ENCODE data around the gene ARMC2.

Gene ARMC2

GRCh38 chr6:109014606-109015005 lies 166.4 kb downstream of the ARMC2 start:
- DNase-seq (ENCODE audit: low read depth, low spot score) = no peak
- no peak overlapping the region for H3K4me3 ChIP-seq (ENCODE audit: low read depth, low read length)
- in situ Hi-C loops (cut with HindIII; ENCODE audit: low sequenced_read_pairs) = no loop called here
- no peak for TF ChIP-seq CTCF (IDR thresholded peaks at IDR 0.05; ENCODE audit: low read depth, low read length)

GRCh38 chr6:109015176-109015575 lies 167.0 kb downstream of the ARMC2 start:
- TF ChIP-seq CTCF (IDR thresholded peaks at IDR 0.05; ENCODE audit: low read depth, low read length) = no peak
- no peak for DNase-seq (ENCODE audit: low read depth, low spot score)
- H3K4me3 ChIP-seq (ENCODE audit: low read depth, low read length) = no peak overlapping the region
- in situ Hi-C loops (cut with HindIII; ENCODE audit: low sequenced_read_pairs) = no loop called here

- in situ Hi-C loops (cut with HindIII; ENCODE audit: low sequenced_read_pairs) = no loop called here
- DNase-seq (ENCODE audit: low read depth, low spot score) = no peak
- no peak for TF ChIP-seq CTCF (IDR thresholded peaks at IDR 0.05; ENCODE audit: low read depth, low read length)
- H3K4me3 ChIP-seq (ENCODE audit: low read depth, low read length) = no peak overlapping the region
Measured at GRCh38 chr6:109019911-109020310, 171.7 kb downstream of the ARMC2 start.

- DNase-seq (ENCODE audit: low read depth, low spot score) = no peak
- H3K4me3 ChIP-seq (ENCODE audit: low read depth, low read length) = no peak overlapping the region
- TF ChIP-seq CTCF (IDR thresholded peaks at IDR 0.05; ENCODE audit: low read depth, low read length) = no peak
- in situ Hi-C loops (cut with HindIII; ENCODE audit: low sequenced_read_pairs) = no loop called here
Measured at GRCh38 chr6:109021870-109022269, 173.6 kb downstream of the ARMC2 start.

GRCh38 chr6:109023356-109023925 lies 175.2 kb downstream of the ARMC2 start:
- no peak overlapping the region for H3K4me3 ChIP-seq (ENCODE audit: low read depth, low read length)
- TF ChIP-seq CTCF (IDR thresholded peaks at IDR 0.05; ENCODE audit: low read depth, low read length) = no peak
- no peak for DNase-seq (ENCODE audit: low read depth, low spot score)
- in situ Hi-C loops (cut with HindIII; ENCODE audit: low sequenced_read_pairs) = no loop called here

Measured in astrocyte of the spinal cord (primary cell).